VCaP (cell line): Measurements from ENCODE around the gene TSFM.

Experiments used
- H3K27ac ChIP-seq: fragments of 450-650 bp; 2 replicates; pipeline ENCODE4 v1.5.1; 2017
- CTCF ChIP-seq: fragments of 450-650 bp; conservative IDR thresholded peaks from 2 replicates; pipeline ENCODE4 v1.5.1; 2017; ENCODE audit warnings: mild to moderate bottlenecking, moderate library complexity

TSFM gene

GRCh38 chr12:57777911-57778310 lies 4.7 kb upstream of the TSFM start:
- H3K27ac ChIP-seq = no peak overlapping the region
- TF ChIP-seq CTCF = no peak

GRCh38 chr12:57779736-57780135 lies 2.9 kb upstream of the TSFM start:
- no peak overlapping the region for H3K27ac ChIP-seq
- TF ChIP-seq CTCF = no peak

- H3K27ac ChIP-seq = no peak overlapping the region
- no peak for TF ChIP-seq CTCF
Observed at GRCh38 chr12:57780284-57780897, 2.2 kb upstream of the TSFM start.

GRCh38 chr12:57781244-57781643 lies 1.3 kb upstream of the TSFM start:
- peak overlapping the region; percentile 5; the same call in 1 of the 2 replicates for H3K27ac ChIP-seq
- TF ChIP-seq CTCF = no peak

GRCh38 chr12:57781801-57782200 lies 786 bp upstream of the TSFM start:
- peak overlapping the region; percentile 82 for H3K27ac ChIP-seq
- TF ChIP-seq CTCF = no peak

- H3K27ac ChIP-seq = peak overlapping the region; percentile 82; the same call in 1 of the 2 replicates
- no peak for TF ChIP-seq CTCF
Observed at GRCh38 chr12:57782243-57782607, 362 bp upstream of the TSFM start.

- H3K27ac ChIP-seq = peak overlapping the region; percentile 82
- no peak for TF ChIP-seq CTCF
Observed at GRCh38 chr12:57783466-57783801, 847 bp downstream of the TSFM start.
